Mammary epithelial cell (primary cell): ENCODE results near the gene DNAJC17.

Experiments used
- CTCF ChIP-seq, 2 donors: IDR thresholded peaks in 1 of 2; conservative IDR thresholded peaks in 1 of 2; 2 replicates each; pipeline ENCODE4 v1.5.1; 2011 to 2012; ENCODE audit warnings: inconsistent platforms in 2 of 2, low read length in 2 of 2, mild to moderate bottlenecking in 2 of 2, control low read depth in 1 of 2, low read depth in 1 of 2; ENCODE audit not compliant: insufficient read depth in 1 of 2; ENCODE audit errors: extremely low read depth in 1 of 2
- EZH2 ChIP-seq: IDR thresholded peaks from 2 replicates; pipeline ENCODE4 v1.6.1; 2012; ENCODE audit warnings: low read length, inconsistent platforms, borderline replicate concordance

- TF ChIP-seq CTCF (conservative IDR thresholded peaks at IDR 0.05 in 1 of 2, IDR thresholded peaks at IDR 0.05 in 1 of 2; ENCODE audit: extremely low read depth in 1 of 2, insufficient read depth in 1 of 2, low read depth in 1 of 2, low read length in 2 of 2) (no peak), EZH2 (no peak)
These were observed 19.3 kb downstream of the DNAJC17 start for GRCh38 chr15:40787991-40788390.
